ENCODE results near the gene ACSM2A.
"Not testable (repeated sequence)": the region's sequence is repeated elsewhere in the genome, so short reads cannot be mapped to it uniquely, and the experiment has no call there.

The ACSM2A gene

GRCh38 chr16:20459227-20459626, 7.9 kb downstream of the ACSM2A start:
- DNase-seq (ENCODE audit: low read depth in 2 of 2): not testable (repeated sequence)

GRCh38 chr16:20460313-20460712, 9.0 kb downstream of the ACSM2A start:
- DNase-seq (ENCODE audit: low read depth in 2 of 2): not testable (repeated sequence)

- DNase-seq (ENCODE audit: low read depth in 2 of 2): not testable (repeated sequence)
Measured at GRCh38 chr16:20468954-20469353, 17.6 kb downstream of the ACSM2A start.

GRCh38 chr16:20469930-20470329, 18.6 kb downstream of the ACSM2A start:
- not testable (repeated sequence) for DNase-seq (ENCODE audit: low read depth in 2 of 2)

- DNase-seq (ENCODE audit: low read depth in 2 of 2): not testable (repeated sequence)
Measured at GRCh38 chr16:20470732-20471131, 19.4 kb downstream of the ACSM2A start.

- DNase-seq (ENCODE audit: low read depth in 2 of 2): not testable (repeated sequence)
Measured at GRCh38 chr16:20477188-20477744, 25.9 kb downstream of the ACSM2A start.

GRCh38 chr16:20483989-20484388, 32.7 kb downstream of the ACSM2A start:
- not testable (repeated sequence) for DNase-seq (ENCODE audit: low read depth in 2 of 2)

- no peak for DNase-seq (ENCODE audit: low read depth in 2 of 2)
Measured at GRCh38 chr16:20484726-20485125, 33.4 kb downstream of the ACSM2A start.

- no peak for DNase-seq (ENCODE audit: low read depth in 2 of 2)
Measured at GRCh38 chr16:20485408-20485807, 34.1 kb downstream of the ACSM2A start.

GRCh38 chr16:20490994-20491393, 39.7 kb downstream of the ACSM2A start:
- DNase-seq (ENCODE audit: low read depth in 2 of 2): not testable (repeated sequence)

- DNase-seq (ENCODE audit: low read depth in 2 of 2): not testable (repeated sequence)
Measured at GRCh38 chr16:20491448-20491847, 40.1 kb downstream of the ACSM2A start.

- no peak for DNase-seq (ENCODE audit: low read depth in 2 of 2)
Measured at GRCh38 chr16:20504418-20504817, 53.1 kb downstream of the ACSM2A start.

GRCh38 chr16:20507280-20507679, 56.0 kb downstream of the ACSM2A start:
- no peak for DNase-seq (ENCODE audit: low read depth in 2 of 2)

GRCh38 chr16:20510323-20510722, 59.0 kb downstream of the ACSM2A start:
- DNase-seq (ENCODE audit: low read depth in 2 of 2): no peak

GRCh38 chr16:20515688-20516090, 64.4 kb downstream of the ACSM2A start:
- DNase-seq (ENCODE audit: low read depth in 2 of 2): no peak

GRCh38 chr16:20517149-20517548, 65.8 kb downstream of the ACSM2A start:
- DNase-seq (ENCODE audit: low read depth in 2 of 2): no peak

GRCh38 chr16:20519231-20519630, 67.9 kb downstream of the ACSM2A start:
- no peak for DNase-seq (ENCODE audit: low read depth in 2 of 2)

GRCh38 chr16:20520103-20520502, 68.8 kb downstream of the ACSM2A start:
- DNase-seq (ENCODE audit: low read depth in 2 of 2): no peak

- DNase-seq (ENCODE audit: low read depth in 2 of 2): not testable (repeated sequence)
Measured at GRCh38 chr16:20531795-20532194, 80.5 kb downstream of the ACSM2A start.

GRCh38 chr16:20532284-20532792, 81.0 kb downstream of the ACSM2A start:
- DNase-seq (ENCODE audit: low read depth in 2 of 2): not testable (repeated sequence)

GRCh38 chr16:20536669-20537068, 85.3 kb downstream of the ACSM2A start:
- DNase-seq (ENCODE audit: low read depth in 2 of 2): not testable (repeated sequence)
